ENCODE data around the gene KRTAP16-1.
"Not testable (repeated sequence)": the region's sequence is repeated elsewhere in the genome, so short reads cannot be mapped to it uniquely, and the experiment has no call there.

- not testable (repeated sequence) for TF ChIP-seq CTCF, POLR2A, EP300 (IDR thresholded peaks at IDR 0.05)
Observed at GRCh38 chr17:41346421-41346820, 37.3 kb upstream of the KRTAP16-1 start.

Data from ovary (tissue), 3 donors.